ENCODE measurements around the gene DLG2. TPM values are rescaled to one million over a fixed set of nuclear protein-coding genes. Genes with fewer than 3 reads are reported as not detected.

The DLG2 gene
- polyA plus RNA-seq, 5 donors, result 5.1 to 13.2 (median 8.4) TPM

DNA sequence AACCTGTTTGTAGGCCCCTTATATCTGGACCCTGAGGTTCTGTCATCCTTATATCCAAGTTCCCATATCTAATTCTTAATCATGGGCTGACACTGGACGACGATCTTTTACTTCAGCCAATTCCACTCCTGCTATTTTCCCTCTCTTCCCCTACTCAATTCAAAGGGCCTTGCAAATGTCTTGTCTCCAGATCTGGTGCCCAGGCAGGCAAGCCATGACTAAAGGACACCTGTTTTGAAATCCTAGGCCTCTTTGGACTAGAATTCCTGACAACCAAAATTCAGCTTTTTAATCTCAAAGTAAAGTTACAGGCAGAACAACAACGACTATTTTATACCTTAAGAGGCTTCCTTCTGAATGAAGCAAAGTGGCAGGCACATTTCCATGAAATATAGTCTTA is 963.4 kb downstream of the DLG2 start:
- no peak for DNase-seq

DNA sequence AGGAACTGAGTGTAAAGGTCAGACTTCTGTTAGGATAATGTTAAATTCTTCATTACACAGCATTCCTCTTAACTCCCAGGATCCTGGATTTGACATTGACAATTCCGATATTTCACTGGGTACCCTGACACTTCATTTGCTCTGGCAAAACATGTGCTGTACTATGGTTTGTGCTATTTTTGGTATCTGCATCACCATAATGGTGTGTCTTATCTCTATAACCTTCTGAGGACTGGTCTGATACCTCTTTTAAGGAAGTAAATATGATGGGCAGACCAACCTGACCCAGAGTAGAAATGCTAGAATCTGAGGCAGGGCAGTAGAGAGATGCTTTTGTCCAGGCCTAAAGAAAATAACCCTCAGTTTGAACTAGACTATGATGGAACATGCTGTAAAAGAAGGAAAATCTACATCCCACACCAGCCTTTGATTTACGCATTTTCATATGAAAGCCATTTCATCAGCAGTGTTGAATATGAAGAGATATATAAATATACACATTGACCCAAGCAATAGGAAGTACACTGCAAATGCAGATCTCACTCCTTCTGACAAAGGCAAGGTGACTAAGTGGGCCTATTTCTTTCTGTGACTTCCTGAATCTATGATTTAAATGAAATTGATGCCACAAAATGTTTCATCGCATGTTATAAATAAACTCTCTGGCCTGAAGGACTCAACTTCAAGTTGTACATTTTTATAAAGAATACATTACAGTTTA is 966.7 kb downstream of the DLG2 start:
- no peak for DNase-seq

DNA sequence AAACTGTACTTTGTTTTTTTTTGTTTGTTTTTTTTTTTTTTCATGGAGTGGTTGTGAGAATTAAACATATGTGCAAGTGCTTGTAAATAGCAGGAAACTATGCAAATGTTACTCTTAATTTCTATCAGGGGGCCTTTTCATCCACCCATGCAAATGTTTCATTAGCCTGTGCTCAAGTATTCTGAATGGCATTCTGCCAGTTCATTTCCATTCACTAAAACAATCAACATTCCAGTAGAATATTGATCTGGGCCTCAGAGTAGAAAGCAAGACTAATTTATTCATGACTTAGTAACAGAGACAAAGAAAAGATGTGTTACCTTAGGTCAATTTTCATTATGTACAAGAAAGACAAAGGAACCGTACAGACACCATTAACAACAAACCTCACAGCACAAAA is 971.4 kb downstream of the DLG2 start:
- no peak for DNase-seq

- DNase-seq, result no peak
Observed at GRCh38 chr11:84648471-84648870, 978.7 kb downstream of the DLG2 start.

- DNase-seq, result no peak
Observed at GRCh38 chr11:84645988-84646694, 981.0 kb downstream of the DLG2 start.

- DNase-seq, result no peak
Observed at GRCh38 chr11:84642500-84642899, 984.6 kb downstream of the DLG2 start.

DNA sequence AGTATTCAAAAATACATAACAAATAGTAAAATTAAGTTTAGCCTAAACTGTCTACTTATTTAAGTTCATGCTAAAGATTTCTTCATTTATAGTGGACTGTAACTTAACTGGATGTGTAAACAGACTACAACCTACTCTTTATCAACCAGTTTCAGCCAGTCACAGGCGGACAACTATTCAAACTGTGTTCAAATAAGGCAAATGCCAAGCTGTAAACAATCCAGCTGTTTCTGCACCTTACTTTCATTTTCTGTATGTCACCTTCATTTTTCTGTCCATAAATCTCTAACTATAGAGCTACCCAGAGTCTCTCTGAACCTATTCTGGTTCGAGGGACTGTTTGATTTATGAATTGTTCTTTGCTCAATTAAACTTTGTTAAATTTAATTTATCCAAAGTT is 992.8 kb downstream of the DLG2 start:
- DNase-seq, result no peak

GRCh38 chr11:84628871-84629620 is 998.1 kb downstream of the DLG2 start:
- no peak for DNase-seq

DNA sequence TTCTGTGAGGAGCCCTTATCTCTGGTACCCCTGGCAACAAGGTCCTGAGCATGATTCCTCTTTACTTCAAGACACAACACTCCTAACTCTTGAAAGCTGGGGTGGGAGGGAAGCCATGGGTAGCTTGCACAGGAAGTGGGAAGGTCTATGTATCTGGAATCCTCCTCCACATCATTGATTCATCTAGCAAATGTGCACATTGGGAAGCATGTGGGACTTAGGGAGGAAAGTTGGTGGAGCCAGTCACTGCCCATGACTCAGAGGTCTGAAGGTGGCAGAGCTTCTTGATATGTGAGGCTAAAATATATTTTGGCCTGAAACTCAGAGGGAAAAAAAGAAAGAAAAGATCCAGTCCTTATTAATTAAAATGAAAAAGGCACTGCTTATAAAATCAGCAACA is 1000.9 kb downstream of the DLG2 start:
- DNase-seq, result no peak

GRCh38 chr11:84612645-84613044 is 1014.5 kb downstream of the DLG2 start:
- DNase-seq, result no peak

- peak; percentile 28 to 32 for DNase-seq
Observed at GRCh38 chr11:84608837-84609196, 1018.3 kb downstream of the DLG2 start.

DNA sequence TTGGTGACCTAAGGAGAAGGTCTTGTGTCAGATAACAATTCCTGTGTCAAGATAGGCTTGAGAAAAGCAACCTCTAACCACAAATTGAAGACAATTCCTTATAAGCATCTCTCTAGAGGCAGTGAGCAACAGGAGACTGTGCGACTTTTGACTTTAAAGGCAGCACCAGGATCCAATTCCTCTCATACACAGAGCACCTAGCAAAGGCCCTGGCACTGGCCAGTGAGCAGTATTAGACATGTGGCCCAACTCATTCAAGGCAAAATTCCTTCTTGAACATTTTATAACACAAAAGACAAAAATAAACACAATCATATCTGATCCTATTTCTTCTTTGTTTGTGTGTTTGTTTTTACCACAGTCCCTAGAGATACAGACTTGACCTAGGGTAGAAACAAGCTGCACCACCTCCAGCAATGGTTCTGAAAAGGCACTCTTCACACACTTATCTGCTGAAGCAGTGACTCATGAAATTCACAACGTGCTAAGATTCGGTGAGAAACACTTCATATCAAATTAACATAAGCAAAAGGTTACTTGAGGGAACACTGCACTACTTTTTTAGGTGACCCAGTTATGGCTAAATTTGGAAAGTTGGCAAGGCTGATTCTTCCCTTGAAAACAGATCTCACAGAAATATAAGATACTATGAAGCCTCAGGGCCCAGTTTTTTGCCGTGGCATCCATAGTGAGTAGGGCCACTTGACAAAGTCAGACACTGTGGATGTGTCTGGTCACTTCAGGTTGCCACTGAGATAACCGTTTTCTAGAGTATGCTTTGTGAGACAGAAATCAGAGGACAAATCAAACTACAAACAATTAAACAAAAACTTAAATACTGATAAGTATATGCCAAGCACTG is 1018.9 kb downstream of the DLG2 start:
- DNase-seq, result peak; percentile 22 to 29

- DNase-seq, result no peak
Observed at GRCh38 chr11:84594602-84595001, 1032.5 kb downstream of the DLG2 start.

GRCh38 chr11:84590106-84590505 is 1037.0 kb downstream of the DLG2 start:
- no peak for DNase-seq

DNA sequence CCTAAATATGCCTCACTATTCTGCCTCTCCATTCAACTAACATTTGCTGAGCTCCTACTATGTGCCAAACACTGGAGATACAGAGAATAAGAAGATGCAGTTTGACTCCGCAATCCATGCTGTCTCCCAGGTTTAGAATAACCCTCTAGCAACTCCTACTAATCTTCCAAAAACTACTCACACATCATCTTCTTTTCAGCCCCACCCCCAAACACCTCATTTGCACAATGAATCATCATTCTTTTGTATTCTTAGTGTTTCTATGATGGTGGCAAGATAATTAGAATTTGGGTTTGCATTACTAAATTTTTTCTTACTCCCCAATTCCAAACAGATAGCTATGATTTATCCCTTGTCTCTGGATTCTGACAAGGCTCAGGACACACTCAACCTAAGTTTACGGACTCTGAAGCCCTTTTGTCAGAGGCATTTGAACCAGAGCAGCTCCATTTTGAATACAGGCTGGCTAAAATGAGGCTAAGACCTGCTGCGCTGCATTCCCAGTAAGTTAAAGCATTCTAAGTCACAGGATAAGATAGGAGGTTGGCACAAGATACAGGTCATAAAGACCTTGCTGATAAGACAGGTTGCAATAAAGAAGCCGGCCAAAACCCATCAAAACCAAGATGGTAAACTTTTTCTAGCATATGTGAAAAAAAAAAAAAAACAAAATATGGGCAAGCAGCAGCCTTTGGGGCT is 1038.9 kb downstream of the DLG2 start:
- DNase-seq, result no peak

DNA sequence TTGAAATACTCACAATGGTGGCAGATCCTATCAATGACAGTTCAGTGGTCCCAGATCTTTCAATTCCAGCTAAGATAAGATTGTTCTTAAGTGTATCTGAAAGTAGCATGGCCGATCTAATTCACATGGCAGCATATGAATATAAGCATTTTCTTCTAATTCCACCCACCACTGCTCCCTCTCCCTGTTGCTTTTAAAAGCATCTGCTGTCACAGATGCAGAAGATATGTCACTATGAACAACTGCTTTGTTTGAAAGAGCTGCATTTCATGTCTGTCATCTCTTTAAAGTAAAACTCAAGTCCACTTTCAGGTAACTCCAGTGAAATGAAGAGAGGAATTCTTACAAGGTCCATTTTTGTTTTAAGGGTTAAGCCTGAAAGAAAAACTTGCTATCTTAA is 1044.0 kb downstream of the DLG2 start:
- DNase-seq, result no peak

DNA sequence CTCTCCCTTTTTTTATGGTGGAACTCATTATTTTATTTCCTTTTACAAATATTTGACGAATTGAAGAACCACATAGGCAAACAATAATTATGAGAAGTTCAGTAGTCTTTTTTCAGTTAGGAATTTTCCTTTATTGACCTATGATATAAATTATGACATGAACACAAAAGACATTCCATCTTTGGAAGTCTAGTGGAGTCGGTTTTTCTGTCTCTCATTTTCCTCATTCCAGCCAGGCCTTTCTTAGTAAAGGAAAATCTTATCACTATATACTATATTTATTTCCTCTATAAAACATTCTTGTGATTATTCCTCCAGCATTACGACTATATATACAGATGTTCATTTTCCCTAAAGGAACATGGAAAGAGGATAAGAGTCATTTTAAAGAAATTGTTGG is 1046.1 kb downstream of the DLG2 start:
- no peak for DNase-seq

DNA sequence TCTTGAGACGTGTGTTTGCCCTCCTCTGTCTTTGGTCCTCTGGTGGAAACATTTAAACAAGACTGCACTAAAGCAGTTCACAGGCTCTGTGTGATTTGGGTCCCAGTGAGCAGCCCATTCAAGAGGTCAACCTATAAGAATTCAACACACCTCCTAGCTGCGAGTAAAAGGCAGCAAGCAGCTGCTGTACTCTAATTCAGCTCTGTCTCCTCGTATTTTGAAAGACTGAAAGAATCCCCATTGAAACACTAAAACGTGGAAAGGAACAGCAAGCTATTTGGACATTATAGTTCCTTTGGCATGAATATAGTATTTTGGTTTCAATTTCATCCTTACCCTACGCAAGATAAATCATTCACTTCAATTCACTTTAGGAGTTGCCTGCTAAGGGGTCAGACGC is 1046.7 kb downstream of the DLG2 start:
- no peak for DNase-seq

- DNase-seq, result no peak
Observed at GRCh38 chr11:84573868-84574267, 1053.3 kb downstream of the DLG2 start.

GRCh38 chr11:84566671-84567070 is 1060.5 kb downstream of the DLG2 start:
- peak; percentile 8 to 15 for DNase-seq

GRCh38 chr11:84564867-84565184 is 1062.3 kb downstream of the DLG2 start:
- no peak for DNase-seq
